ENCODE results near the gene CYP3A4. TPM values are rescaled to one million over a fixed set of nuclear protein-coding genes. Genes with fewer than 3 reads are reported as not detected.
"Not testable (repeated sequence)": the region's sequence is repeated elsewhere in the genome, so short reads cannot be mapped to it uniquely, and the experiment has no call there.

CYP3A4 gene
- total and polyA plus RNA-seq, 2 donors (not counting 1 experiment from before 2014, with no cell fraction given), result 0.17 TPM; not detected in 1

DNA sequence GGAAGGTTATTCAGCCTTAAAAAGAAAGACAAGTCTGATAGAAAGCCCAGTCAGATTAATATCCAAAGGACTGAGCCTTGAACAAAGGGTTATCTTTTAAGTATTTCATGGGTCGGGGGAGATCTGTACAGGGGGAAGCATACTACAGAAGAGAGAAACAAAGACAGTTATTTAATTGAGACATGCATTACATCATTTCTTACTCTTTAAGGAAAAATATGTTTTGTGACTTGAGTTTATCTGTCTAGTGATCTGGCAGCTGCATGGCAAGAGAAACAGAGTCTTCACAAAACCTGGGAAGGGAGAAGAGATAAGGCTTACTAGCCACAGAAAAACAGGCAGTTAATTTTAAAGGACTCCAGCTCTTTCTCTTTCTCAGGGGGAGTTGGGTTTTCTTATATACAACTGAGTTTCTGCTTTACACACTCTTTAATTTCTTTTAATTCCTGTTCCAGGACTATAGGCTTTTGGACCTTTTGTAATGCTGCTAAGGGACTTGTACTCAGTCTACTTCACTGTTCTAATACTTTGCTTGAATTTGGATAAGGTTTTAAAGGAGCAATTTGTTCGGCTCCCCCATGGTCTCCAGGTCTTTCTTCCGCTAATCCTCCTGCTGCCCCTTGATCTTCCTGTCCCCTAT lies 23.0 kb upstream of the CYP3A4 start:
- no peak for DNase-seq (ENCODE audit: low read depth in 2 of 2)
- Histone ChIP-seq H3K9me3 (ENCODE audit: control insufficient read depth, insufficient read depth, low read depth, low read length) (no peaks in the 10 kb centered on the region), H3K36me3 (ENCODE audit: control insufficient read depth, insufficient read depth, low read length) (no peaks in the 10 kb centered on the region), H3K27me3 (ENCODE audit: control insufficient read depth, insufficient read depth, low read length) (no peaks in the 10 kb centered on the region), H3K27ac (ENCODE audit: insufficient read depth, low read length) (no peak overlapping the region), H3K4me1 (ENCODE audit: control insufficient read depth, extremely low read depth, insufficient read depth, low read length) (no peaks in the 10 kb centered on the region), H3K4me2 (ENCODE audit: extremely low read depth, insufficient read depth, low read length) (no peak overlapping the region), H3K79me2 (ENCODE audit: control insufficient read depth, insufficient read depth, low read length) (no peaks in the 10 kb centered on the region), H2AFZ (ENCODE audit: low read length) (no peak overlapping the region), H3K4me3 (replicated peaks in 1 of 4; ENCODE audit: control extremely low read depth in 1 of 4, insufficient read depth in 1 of 4, low read depth in 3 of 4, low read length in 4 of 4) (no peak overlapping the region), H4K20me1 (ENCODE audit: control insufficient read depth, extremely low read depth, insufficient read depth, low read length) (no peaks in the 10 kb centered on the region), H3K9ac (ENCODE audit: insufficient read depth, low read length) (no peak overlapping the region)
- no peak for TF ChIP-seq EZH2 (IDR thresholded peaks at IDR 0.05; ENCODE audit: low read length, missing control alignments)
- TF ChIP-seq, protein P1, sequence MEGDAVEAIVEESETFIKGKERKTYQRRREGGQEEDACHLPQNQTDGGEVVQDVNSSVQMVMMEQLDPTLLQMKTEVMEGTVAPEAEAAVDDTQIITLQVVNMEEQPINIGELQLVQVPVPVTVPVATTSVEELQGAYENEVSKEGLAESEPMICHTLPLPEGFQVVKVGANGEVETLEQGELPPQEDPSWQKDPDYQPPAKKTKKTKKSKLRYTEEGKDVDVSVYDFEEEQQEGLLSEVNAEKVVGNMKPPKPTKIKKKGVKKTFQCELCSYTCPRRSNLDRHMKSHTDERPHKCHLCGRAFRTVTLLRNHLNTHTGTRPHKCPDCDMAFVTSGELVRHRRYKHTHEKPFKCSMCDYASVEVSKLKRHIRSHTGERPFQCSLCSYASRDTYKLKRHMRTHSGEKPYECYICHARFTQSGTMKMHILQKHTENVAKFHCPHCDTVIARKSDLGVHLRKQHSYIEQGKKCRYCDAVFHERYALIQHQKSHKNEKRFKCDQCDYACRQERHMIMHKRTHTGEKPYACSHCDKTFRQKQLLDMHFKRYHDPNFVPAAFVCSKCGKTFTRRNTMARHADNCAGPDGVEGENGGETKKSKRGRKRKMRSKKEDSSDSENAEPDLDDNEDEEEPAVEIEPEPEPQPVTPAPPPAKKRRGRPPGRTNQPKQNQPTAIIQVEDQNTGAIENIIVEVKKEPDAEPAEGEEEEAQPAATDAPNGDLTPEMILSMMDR (conservative IDR thresholded peaks at IDR 0.05 in 1 of 2, IDR thresholded peaks at IDR 0.05 in 1 of 2; ENCODE audit: low read depth in 1 of 2, low read length in 2 of 2), result no peak

DNA sequence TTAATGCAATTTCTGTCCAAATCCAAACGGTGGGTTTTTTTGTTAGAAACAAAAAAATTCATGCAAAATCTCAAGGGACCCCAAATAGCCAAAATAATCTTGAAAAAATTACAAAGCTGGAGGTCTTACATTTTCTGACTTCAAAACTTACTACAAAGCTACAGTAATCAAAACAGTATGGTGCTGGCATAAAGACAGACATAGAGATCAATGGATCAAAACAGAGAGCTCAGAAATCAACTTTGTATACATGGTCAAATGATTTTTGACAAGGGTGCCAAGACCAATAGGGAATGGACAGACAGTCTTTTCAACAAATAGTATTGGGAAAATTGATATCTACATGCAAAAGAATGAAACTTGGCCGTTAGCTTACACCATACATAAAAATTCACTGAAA lies 21.7 kb upstream of the CYP3A4 start:
- Histone ChIP-seq H3K9me3 (ENCODE audit: control insufficient read depth, insufficient read depth, low read depth, low read length) (no peaks in the 10 kb centered on the region), H3K9ac (ENCODE audit: insufficient read depth, low read length) (no peak overlapping the region), H3K27me3 (ENCODE audit: control insufficient read depth, insufficient read depth, low read length) (no peaks in the 10 kb centered on the region), H4K20me1 (ENCODE audit: control insufficient read depth, extremely low read depth, insufficient read depth, low read length) (no peaks in the 10 kb centered on the region), H3K36me3 (ENCODE audit: control insufficient read depth, insufficient read depth, low read length) (no peaks in the 10 kb centered on the region), H2AFZ (ENCODE audit: low read length) (no peak overlapping the region), H3K27ac (ENCODE audit: insufficient read depth, low read length) (no peak overlapping the region), H3K79me2 (ENCODE audit: control insufficient read depth, insufficient read depth, low read length) (no peaks in the 10 kb centered on the region), H3K4me3 (replicated peaks in 1 of 4; ENCODE audit: control extremely low read depth in 1 of 4, insufficient read depth in 1 of 4, low read depth in 3 of 4, low read length in 4 of 4) (no peak overlapping the region), H3K4me2 (ENCODE audit: extremely low read depth, insufficient read depth, low read length) (no peak overlapping the region), H3K4me1 (ENCODE audit: control insufficient read depth, extremely low read depth, insufficient read depth, low read length) (no peaks in the 10 kb centered on the region)
- TF ChIP-seq, protein P1 (conservative IDR thresholded peaks at IDR 0.05 in 1 of 2, IDR thresholded peaks at IDR 0.05 in 1 of 2; ENCODE audit: low read depth in 1 of 2, low read length in 2 of 2), result no peak
- no peak for TF ChIP-seq EZH2 (IDR thresholded peaks at IDR 0.05; ENCODE audit: low read length, missing control alignments)
- no peak for DNase-seq (ENCODE audit: low read depth in 2 of 2)

DNA sequence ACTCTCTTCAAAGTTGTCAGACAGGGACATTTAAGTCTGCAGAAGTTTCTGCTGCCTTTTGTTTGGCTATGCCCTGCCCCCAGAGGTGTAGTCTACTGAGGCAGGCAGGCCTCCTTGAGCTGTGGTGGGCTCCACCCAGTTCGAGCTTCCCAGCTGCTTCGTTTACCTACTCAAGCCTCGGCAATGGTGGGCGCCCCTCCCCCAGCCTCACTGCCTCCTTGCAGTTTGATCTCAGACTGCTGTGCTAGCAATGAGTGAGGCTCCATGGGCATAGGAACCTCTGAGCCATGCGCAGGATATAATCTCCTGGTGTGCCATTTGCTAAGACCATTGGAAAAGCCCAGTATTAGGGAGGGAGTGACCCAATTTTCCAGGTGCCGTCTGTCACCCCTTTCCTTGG lies 19.1 kb upstream of the CYP3A4 start:
- not testable (repeated sequence) for H3K79me2 ChIP-seq (ENCODE audit: control insufficient read depth, insufficient read depth, low read length); DNase-seq (ENCODE audit: low read depth in 2 of 2)

DNA sequence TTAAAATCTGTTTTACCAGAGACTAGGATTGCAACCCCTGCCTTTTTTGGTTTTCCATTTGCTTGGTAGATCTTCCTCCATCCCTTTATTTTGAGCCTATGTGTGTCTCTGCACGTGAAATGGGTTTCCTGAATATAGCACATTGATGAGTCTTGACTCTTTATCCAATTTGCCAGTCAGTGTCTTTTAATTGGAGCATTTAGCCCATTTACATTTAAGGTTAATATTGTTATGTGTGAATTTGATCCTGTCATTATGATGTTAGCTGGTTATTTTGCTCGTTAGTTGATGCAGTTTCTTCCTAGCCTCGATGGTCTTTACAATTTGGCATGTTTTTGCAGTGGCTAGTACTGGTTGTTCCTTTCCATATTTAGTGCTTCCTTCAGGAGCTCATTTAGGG lies 17.4 kb upstream of the CYP3A4 start:
- not testable (repeated sequence) for H3K4me3 ChIP-seq (replicated peaks in 1 of 4; ENCODE audit: control extremely low read depth in 1 of 4, insufficient read depth in 1 of 4, low read depth in 3 of 4, low read length in 4 of 4); H3K4me1 ChIP-seq (ENCODE audit: control insufficient read depth, extremely low read depth, insufficient read depth, low read length); H2AFZ ChIP-seq (ENCODE audit: low read length); H3K27ac ChIP-seq (ENCODE audit: insufficient read depth, low read length); H4K20me1 ChIP-seq (ENCODE audit: control insufficient read depth, extremely low read depth, insufficient read depth, low read length); DNase-seq (ENCODE audit: low read depth in 2 of 2); H3K79me2 ChIP-seq (ENCODE audit: control insufficient read depth, insufficient read depth, low read length); H3K36me3 ChIP-seq (ENCODE audit: control insufficient read depth, insufficient read depth, low read length); H3K9me3 ChIP-seq (ENCODE audit: control insufficient read depth, insufficient read depth, low read depth, low read length); H3K9ac ChIP-seq (ENCODE audit: insufficient read depth, low read length); H3K27me3 ChIP-seq (ENCODE audit: control insufficient read depth, insufficient read depth, low read length); H3K4me2 ChIP-seq (ENCODE audit: extremely low read depth, insufficient read depth, low read length)

More for the DNA sequence above, 19.1 kb upstream of the CYP3A4 start:
- H3K4me3 ChIP-seq (replicated peaks in 1 of 4; ENCODE audit: control extremely low read depth in 1 of 4, insufficient read depth in 1 of 4, low read depth in 3 of 4, low read length in 4 of 4); H3K4me2 ChIP-seq (ENCODE audit: extremely low read depth, insufficient read depth, low read length); H3K36me3 ChIP-seq (ENCODE audit: control insufficient read depth, insufficient read depth, low read length); H4K20me1 ChIP-seq (ENCODE audit: control insufficient read depth, extremely low read depth, insufficient read depth, low read length); H3K27ac ChIP-seq (ENCODE audit: insufficient read depth, low read length); H3K4me1 ChIP-seq (ENCODE audit: control insufficient read depth, extremely low read depth, insufficient read depth, low read length); H3K9me3 ChIP-seq (ENCODE audit: control insufficient read depth, insufficient read depth, low read depth, low read length); H3K27me3 ChIP-seq (ENCODE audit: control insufficient read depth, insufficient read depth, low read length); H2AFZ ChIP-seq (ENCODE audit: low read length); H3K9ac ChIP-seq (ENCODE audit: insufficient read depth, low read length): not testable (repeated sequence)
